GM18508 (cell line): Measurements from ENCODE around the gene PEX11B.
"Not testable (repeated sequence)": the region's sequence is repeated elsewhere in the genome, so short reads cannot be mapped to it uniquely, and the experiment has no call there.

Experiments
- ATAC-seq: cut with Tn5 transposase; IDR thresholded peaks from one replicate; pipeline ENCODE4 v1.9.1; 2021; ENCODE audit warnings: moderate number of reproducible peaks; ENCODE audit not compliant: insufficient read depth, unreplicated experiment

Gene PEX11B

DNA sequence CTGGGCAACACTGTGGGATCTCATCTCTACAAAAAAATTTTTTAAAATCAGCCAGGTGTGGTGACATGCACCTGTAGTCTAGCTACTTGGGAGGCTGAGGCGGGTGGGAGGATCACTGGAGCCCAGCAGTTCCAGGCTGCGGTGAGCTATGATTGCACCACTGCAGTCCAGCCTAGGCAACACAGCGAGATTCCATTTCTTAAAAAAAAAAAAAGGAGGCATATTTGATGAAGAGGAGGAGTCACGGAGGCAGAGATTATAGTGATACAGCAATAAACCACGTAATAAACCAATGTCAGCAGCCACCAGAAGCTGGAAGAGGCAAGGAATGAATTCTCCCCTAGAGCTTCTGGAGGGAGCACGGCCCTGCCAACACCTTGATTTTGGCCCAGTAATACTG lies 35.3 kb upstream of the PEX11B start:
- no peak for ATAC-seq

DNA sequence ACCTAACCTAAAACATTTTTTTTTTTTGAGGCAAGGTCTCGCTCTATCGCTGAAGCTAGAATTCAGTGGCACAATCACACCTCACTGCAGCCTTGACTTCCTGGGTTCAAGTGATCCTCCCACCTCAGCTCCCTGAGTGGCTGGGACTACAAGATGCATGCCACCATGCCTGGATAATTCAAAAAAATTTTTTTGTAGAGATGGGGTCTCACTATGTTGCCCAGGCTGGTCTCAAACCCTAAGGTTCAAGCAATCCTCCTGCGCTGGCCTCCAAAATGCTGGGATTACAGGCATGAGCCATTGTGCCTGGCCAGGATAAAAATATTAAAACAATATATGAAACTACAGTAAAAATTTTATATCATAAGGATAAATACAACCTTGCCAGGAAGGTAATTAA lies 34.4 kb upstream of the PEX11B start:
- ATAC-seq: no peak

GRCh38 chr1:145951526-145951925 lies 33.0 kb upstream of the PEX11B start:
- no peak for ATAC-seq

DNA sequence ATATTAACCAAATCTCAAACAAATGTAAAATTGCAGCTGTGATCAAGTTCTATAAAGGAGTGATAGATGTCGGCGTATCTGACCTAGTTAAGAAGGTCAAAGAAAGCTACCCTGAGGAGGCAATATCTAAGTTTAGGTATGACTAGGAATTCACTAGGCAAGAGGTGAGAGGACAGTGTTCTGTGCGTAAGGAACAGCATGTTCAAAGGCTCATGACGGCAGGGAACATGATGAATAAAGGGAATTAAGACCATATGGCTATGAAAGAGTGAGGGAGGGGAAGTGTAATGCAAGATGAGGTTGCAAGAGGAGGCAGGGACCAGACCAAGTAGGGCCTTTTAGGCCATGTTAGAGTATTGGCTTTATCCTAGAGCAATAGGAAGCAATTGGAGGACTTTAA lies 30.7 kb upstream of the PEX11B start:
- no peak for ATAC-seq

- ATAC-seq: no peak
These were observed 29.0 kb upstream of the PEX11B start for GRCh38 chr1:145947551-145947950.

DNA sequence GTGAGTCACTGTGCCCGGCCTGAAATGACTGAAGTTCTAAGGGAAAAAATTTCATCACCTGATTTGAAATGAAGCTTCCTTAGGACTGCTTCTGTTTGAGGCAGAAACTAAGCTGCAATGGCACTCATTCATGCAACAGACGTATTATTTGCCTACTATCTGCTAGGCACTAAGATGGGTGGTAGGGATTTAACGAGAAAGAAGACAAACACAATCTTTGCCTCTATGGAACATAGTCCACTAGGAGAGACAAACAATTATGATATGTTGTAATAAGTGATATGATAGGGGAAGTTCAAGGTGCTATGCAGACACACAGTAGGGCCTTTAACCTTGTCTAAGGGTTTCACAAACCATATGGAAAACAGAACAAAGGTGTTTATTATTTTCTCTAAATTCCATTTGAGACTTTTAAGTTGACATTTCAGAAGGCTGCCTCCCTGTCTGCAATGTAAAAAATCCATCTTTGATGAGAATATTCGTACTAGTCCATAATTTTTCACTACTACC lies 28.0 kb upstream of the PEX11B start:
- no peak for ATAC-seq

DNA sequence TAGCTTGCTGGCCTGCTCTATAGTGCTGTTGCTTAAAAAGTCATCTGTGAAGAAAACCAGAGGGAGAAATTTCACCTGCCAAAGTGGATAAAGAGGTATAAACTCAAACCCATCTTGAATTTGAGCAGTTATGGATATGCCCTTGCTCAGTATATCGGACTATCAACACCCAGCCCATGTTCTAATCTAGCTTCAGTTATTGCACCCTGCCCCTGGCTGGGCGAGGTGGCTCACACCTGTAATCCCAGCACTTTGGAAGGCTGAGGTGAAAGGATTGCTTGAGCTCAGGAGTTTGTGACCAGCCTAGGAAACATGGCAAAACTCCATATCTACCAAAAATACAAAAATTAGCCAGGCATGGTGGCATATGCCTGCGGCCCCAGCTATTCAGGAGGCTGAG lies 26.0 kb upstream of the PEX11B start:
- ATAC-seq: no peak

DNA sequence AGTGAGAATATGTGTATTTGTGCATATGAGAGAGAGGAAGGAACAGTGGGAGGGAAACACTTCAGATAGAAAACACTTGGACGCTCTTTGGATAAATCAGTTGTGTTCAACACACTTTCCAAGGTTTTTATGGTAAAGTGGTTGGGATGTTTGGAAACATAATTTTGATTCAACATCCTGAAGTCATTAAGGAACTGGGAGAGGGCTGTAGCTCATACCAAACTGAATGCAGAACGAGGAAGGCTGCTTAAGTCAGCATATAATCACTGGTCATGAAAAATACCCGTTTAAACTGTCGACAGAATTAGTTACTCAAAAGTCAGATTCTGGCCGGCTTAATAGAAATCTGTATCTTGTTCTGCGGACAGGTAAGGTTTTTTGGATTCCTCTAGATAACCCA lies 24.4 kb upstream of the PEX11B start:
- no peak for ATAC-seq

DNA sequence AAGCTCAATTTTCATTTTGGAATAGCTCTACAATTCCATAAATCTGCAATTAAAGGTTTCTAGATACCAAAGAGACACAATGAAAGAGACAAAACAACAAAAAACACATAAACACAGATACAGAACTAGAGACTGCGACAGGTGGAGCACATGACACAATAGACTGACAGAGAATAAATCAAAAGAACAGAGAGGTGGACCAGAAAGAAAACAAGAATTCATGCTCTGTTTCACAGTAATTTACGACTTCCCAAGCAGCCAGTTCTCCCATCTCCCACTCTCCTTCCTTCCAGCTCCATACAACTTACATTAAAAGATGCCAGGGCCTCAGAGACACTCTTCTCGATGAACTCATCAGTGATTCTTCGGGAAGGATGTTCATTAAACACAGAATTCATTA lies 23.9 kb upstream of the PEX11B start:
- no peak for ATAC-seq

- ATAC-seq: no peak
These were observed 18.9 kb upstream of the PEX11B start for GRCh38 chr1:145937436-145937835.

DNA sequence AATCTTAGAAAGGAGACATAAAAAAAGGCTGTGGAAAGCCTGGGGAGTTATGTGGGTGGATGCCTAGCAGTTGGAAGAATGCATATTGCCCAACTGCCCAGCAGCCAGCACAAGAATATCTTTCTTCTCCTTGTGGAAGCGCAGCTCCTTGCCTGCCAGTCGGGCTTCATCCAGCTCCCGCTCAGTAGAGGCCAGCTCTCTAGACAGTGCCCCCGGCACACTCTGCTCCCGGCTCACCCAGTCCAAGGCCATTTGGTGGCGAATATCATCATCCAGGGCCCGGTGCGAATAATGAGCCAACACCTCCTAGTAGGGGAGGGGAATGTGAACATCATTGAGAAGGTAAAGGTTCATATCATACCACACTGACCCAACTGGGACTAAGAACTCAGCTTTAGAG lies 17.7 kb upstream of the PEX11B start:
- ATAC-seq: no peak

- ATAC-seq: no peak
These were observed 17.2 kb upstream of the PEX11B start for GRCh38 chr1:145935708-145936107.

- ATAC-seq: not testable (repeated sequence)
These were observed 14.0 kb upstream of the PEX11B start for GRCh38 chr1:145932522-145933009.

DNA sequence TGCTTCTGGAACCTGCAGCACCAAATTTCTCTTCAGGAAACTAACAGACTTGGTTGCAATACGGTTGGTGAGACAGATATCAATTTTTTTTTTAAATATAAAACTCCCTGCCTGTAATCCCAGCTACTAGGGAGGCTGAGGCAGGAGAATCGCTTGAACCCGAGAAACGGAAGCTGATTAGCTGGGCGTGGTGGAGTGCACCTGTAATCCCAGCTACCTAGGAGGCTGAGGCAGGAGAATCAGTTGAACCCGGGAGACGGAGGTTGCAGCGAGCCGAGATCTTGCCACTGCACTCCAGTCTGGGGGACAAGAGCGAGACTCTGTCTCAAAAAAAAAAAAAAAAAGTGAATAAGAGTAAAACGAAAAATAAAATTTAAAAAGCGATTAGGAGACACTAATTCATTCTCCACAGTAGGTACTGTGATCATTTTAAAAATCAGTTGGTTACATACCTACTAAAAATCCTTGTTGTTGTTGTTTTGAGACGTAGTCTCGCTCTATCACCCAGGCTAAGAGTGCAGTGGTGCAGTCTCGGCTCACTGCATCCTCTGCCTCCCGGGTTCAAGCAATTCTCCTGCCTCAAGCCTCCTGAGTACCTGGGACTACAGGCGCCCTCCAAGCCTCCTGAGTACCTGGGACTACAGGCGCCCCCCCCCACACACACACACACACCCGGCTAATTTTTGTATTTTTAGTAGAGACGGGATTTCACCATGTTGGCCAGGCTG lies 9.6 kb upstream of the PEX11B start:
- ATAC-seq: no peak

DNA sequence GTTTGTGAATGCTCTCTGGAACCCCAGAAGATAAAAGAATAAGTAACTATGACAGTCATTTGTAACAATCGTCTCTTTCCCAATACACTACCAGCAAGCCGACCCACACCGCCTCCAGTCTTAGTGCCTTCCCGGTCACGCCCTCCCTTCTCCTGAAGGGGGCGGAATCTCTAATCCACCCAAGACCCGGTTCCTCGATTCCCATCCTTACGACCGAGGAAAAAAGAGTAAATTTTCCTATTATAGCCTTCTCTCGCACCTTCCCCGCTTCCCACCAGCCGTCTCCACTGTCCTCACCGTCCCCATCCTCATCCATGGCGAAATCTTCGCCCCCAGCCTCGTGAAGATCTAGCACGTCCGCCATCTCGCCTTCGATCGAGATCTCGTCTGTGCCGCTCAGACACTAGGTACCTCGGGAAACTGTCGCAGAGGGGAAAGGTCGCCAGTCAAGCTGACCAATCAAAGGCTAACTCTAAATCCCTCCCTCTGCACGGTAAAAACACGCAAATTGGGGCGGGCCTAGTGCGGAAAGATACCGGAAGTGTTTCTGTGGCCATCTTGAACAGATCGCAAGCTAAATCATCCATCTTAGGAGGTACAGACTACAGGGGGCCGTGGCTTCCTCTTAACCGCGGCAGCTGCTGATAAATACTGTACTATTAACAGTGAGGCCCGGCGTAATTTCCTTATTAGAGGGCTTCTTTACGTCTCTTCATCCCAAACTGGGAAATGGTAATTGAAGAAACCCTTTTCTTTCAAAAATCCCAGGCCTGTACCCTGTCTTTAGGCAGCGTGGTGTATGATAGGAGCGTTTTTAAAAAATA lies 8.8 kb upstream of the PEX11B start, which contains the start of gene RBM8A:
Gene RBM8A, minus strand, starts transcription at position 422 of the 824 bp plus-strand sequence. Its CDS starts 58 bp downstream, at position 364.
- ATAC-seq: peak; percentile 89

DNA sequence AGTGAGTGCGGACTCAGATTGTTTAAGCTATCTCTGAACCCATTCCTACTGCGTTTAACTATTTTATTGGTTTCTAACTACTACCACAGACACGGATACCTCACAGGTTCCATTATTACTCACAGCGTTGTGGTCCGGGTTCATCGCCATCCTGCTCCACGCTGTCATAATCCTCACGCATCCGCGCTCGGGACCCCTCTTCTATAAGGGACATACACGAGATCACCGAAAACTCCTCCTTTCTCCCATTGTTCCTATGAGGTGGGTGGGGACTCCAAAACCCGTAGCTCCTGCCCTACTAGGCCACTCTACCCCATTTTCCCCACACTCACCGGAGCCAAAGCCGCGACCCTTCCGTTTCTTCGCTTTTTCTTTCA lies 8.2 kb upstream of the PEX11B start:
- peak; percentile 5 for ATAC-seq

- no peak for ATAC-seq
These were observed 3.7 kb upstream of the PEX11B start for GRCh38 chr1:145922266-145922665.

DNA sequence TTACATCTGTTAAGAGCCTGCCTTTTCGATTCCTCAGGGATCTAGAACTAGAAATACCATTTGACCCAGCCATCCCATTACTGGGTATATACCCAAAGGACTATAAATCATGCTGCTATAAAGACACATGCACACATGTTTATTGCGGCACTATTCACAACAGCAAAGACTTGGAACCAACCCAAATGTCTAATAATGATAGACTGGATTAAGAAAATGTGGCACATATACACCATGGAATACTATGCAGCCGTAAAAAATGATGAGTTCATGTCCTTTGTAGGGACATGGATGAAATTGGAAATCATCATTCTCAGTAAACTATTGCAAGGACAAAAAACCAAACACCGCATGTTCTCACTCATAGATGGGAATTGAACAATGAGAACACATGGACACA lies 1.8 kb upstream of the PEX11B start:
- not testable (repeated sequence) for ATAC-seq

DNA sequence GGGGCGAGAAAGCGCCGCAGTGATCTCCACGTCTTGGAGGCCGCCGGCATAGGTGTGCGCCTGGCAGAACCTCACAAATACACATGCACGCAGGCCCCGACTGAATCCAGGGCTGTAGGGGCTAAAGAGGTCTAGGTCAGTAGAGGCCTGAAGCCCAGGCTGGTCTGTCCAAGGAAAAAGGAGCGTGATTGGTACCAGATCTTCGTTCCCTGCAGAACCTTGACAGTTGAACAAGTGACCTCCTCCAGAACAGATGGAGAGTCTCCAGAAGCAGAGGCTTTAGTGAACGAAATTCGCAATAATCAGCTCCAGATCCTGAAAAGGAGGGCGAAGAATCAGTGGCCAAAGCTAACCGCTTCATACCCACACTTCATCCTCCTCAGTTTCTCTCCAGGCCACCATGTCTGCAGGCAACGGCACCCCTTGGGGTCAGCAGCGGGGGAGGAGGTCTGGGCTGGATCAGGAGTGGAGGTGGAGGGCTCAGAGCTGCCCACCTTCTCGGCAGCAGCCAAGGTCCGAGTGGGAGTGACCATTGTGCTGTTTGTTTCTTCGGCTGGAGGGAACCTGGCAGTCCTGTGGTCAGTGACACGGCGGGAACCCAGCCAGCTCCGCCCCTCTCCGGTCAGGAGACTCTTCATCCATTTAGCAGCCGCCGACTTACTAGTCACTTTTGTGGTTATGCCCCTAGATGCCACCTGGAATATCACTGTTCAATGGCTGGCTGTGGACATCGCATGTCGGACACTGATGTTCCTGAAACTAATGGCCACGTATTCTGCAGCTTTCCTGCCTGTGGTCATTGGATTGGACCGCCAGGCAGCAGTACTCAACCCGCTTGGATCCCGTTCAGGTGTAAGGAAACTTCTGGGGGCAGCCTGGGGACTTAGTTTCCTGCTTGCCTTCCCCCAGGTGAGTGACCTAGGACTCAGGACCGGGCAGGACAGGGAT lies 749 bp upstream of the PEX11B start:
- ATAC-seq: no peak

GRCh38 chr1:145917595-145917994 lies 922 bp downstream of the PEX11B start:
- ATAC-seq: no peak
